MM.1S (cell line): ENCODE results near the gene TMEM259.

Experiments
- EZH2 ChIP-seq: fragments of 300-600 bp; sonication (generic); optimal IDR thresholded peaks from 2 replicates; pipeline ENCODE3; 2017; ENCODE audit warnings: low read depth, mild to moderate bottlenecking, antibody characterized with exemption, low read length, mixed read lengths
- EZH2phosphoT487 ChIP-seq: fragments of 300-600 bp; sonication (generic); IDR thresholded peaks from 2 replicates; pipeline ENCODE4 v1.6.1; 2018; ENCODE audit warnings: antibody characterized with exemption, low read length

DNA sequence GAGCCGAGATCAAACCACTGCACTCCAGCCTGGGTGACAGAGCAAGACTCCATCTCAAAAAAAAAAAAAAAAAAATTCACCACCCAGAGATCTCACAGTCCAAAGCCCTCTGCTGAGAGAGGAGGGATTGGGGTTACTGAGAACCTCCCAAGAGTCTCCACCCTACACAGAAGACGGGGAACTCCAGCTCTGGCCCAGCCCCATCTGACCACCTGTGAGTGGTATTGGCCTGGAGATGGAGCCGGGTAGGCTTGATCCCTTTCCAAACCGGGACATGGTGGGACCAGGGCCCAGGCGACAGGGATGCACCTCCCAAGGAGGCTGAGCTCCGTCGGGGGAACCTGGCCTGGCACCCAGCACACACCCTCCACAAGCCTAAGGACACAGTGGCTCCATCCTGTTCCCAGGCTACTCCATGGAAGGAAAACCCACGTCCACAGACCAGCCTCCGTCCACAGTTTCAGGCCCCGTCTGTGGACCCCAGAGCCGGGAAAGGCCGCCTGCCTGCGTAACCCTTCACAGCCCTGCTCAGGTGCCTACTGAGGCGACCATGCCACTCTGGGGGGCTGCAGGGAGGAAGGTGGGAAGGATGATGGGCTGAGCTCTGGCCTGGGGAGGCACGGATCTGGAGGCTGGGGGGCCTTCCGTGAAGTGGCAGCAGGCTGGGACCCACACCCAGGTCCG lies 1.8 kb downstream of the TMEM259 start:
- TF ChIP-seq EZH2phosphoT487 (no peak), EZH2 (no peak)
